Ovary (tissue), 9 donors: ENCODE results near the gene TMIGD3. TPM values are rescaled to one million over a fixed set of nuclear protein-coding genes. Genes with fewer than 3 reads are reported as not detected.

Experiments used
- DNase-seq, 5 donors: peaks; one replicate each; pipeline ENCODE4 v3.0.0-alpha.2; 2019 to 2020
- H3K27ac ChIP-seq, 2 donors: fragments of 200-600 bp; one replicate each; pipeline versions ENCODE4 v1.5.1 to v1.8.0; 2019 to 2022
- H3K27me3 ChIP-seq: fragments of 200-600 bp; one replicate; pipeline ENCODE4 v1.8.0; 2022
- H3K36me3 ChIP-seq: fragments of 200-600 bp; sonication (generic); one replicate; pipeline ENCODE4 v1.5.1; 2019
- H3K4me1 ChIP-seq: one replicate; pipeline ENCODE4 v1.8.1; 2013; ENCODE audit warnings: mild to moderate bottlenecking, moderate library complexity; ENCODE audit not compliant: insufficient read depth
- H3K4me3 ChIP-seq: fragments of 200-600 bp; sonication (generic); one replicate; pipeline ENCODE4 v1.5.1; 2017
- H3K9me3 ChIP-seq, 2 donors: fragments of 200-600 bp in 1 of 2; sonication (generic) in 1 of 2; one replicate each; pipeline versions ENCODE4 v1.5.1 to v1.8.1; 2013 to 2019; ENCODE audit warnings: mild to moderate bottlenecking in 1 of 2, moderate library complexity in 1 of 2
- CTCF ChIP-seq, 3 donors: fragments of 450-650 bp in 2 of 3; fragments of 200-600 bp in 1 of 3; IDR thresholded peaks; one replicate each; pipeline versions ENCODE4 v1.5.1 to v1.8.0; 2016 to 2022; ENCODE audit warnings: antibody characterized with exemption in 3 of 3, mild to moderate bottlenecking in 1 of 3
- EP300 ChIP-seq: sonication (generic); formaldehyde crosslinking; IDR thresholded peaks from one replicate; pipeline ENCODE4 v1.6.1; 2017; ENCODE audit warnings: antibody characterized with exemption
- POLR2A ChIP-seq: fragments of 450-650 bp; IDR thresholded peaks from one replicate; pipeline ENCODE4 v1.6.1; 2017; ENCODE audit warnings: antibody characterized with exemption, mild to moderate bottlenecking, moderate library complexity
- WGBS, 3 donors: extraction: QIAGEN DNeasy Blood & Tissue Kit in 1 of 3; methylation state at CpG; one replicate each; pipeline versions ENCODE4 v1.1.5 to v1.1.7; 2013 to 2017; 5-methylcytosine and 5-hydroxymethylcytosine counted together
- intact Hi-C, 4 donors: fragments of 100-400 bp; cut with DNase I; formaldehyde crosslinking; loops; one replicate each; pipeline versions ENCODE4 v1.11.0 to v1.15.1; 2022 to 2023
- polyA plus RNA-seq, 2 donors: library from polyadenylated mRNA; stranded (reverse); fragments of 200-250 nt in 1 of 2; fragments of 350-450 nt in 1 of 2; fragmentation: Illumina TruSeq in 1 of 2; extraction: RNeasy Lipid Tissue Mini Kit (QIAGEN cat#74804) in 1 of 2; gene quantifications; one replicate each; pipeline ENCODE4 v1.2.3, GENCODE V29; 2013 to 2014
- total RNA-seq, 7 donors: library from RNA; depleted of rRNA in 2 of 7; stranded (reverse); fragments of >200 nt in 2 of 7; fragmentation: NEBNext Ultra II Directional in 3 of 7; extraction: Animal tissue kit (Norgen Biotek cat#: 25700) in 3 of 7; gene quantifications; one replicate each; pipeline versions ENCODE4 v1.1.0 to v1.2.4, GENCODE V29; 2016 to 2023
- donor health status: DM: no; HTN: no; CAD: no; lungs with moderate emphysema.
- donor health status: DM: no; HTN: no; CAD: no.
- donor health status: Bipolar disorder and iron deficiency.
- donor health status: DM: yes; HTN: yes; CAD: no.
- donor health status: DM: no; HTN: no; CAD: no.
- donor health status: DM: yes; HTN: yes; CAD: no.

Gene TMIGD3
- total and polyA plus RNA-seq, 9 donors, result 0.78 to 3.2 (median 2.6) TPM; not detected in 2

- intact Hi-C loops, result loop anchor here in 2 of 4 donors (5.0 kb wide), 1 partner anchor 287 kb away; no protein-coding TSS in a partner anchor
- Histone ChIP-seq H3K4me3 (no peak overlapping the region), H3K27me3 (no peaks in the 10 kb centered on the region), H3K27ac (no peak overlapping the region), H3K9me3 (no peaks in the 10 kb centered on the region), H3K36me3 (no peaks in the 10 kb centered on the region), H3K4me1 (peaks cover 4% of the 10 kb centered on the region)
- 58 to 61% (median 59%) methylated on average over 1 of the region's 1 CpG for WGBS, 3 donors
- TF ChIP-seq POLR2A, result no peak
- TF ChIP-seq EP300, result no peak
- no peak for TF ChIP-seq CTCF (IDR thresholded peaks at IDR 0.05)
- DNase-seq, result no peak
Measured at GRCh38 chr1:111480674-111481073, 22.8 kb downstream of the TMIGD3 start.

GRCh38 chr1:111476761-111477309 lies 26.6 kb downstream of the TMIGD3 start:
- H3K27ac ChIP-seq, result peak overlapping the region in 1 of 2 donors; percentile 28
- peaks cover 4% of the 10 kb centered on the region for H3K4me1 ChIP-seq
- TF ChIP-seq POLR2A (no peak), CTCF (IDR thresholded peaks at IDR 0.05) (no peak)
- H3K36me3 ChIP-seq, result no peaks in the 10 kb centered on the region
- H3K27me3 ChIP-seq, result no peaks in the 10 kb centered on the region
- DNase-seq, result no peak
- H3K4me3 ChIP-seq, result no peak overlapping the region
- no peaks in the 10 kb centered on the region for H3K9me3 ChIP-seq
- WGBS, 3 donors, result 45 to 67% (median 51%) methylated on average over 2 of the region's 2 CpGs
- intact Hi-C loops, result no loop called here

GRCh38 chr1:111476214-111476613 lies 27.2 kb downstream of the TMIGD3 start:
- H3K27me3 ChIP-seq, result no peaks in the 10 kb centered on the region
- H3K27ac ChIP-seq, result no peak overlapping the region
- peaks cover 4% of the 10 kb centered on the region for H3K4me1 ChIP-seq
- no peak for DNase-seq
- no peak overlapping the region for H3K4me3 ChIP-seq
- intact Hi-C loops, result no loop called here
- H3K36me3 ChIP-seq, result no peaks in the 10 kb centered on the region
- TF ChIP-seq CTCF (IDR thresholded peaks at IDR 0.05), result no peak
- no peak for TF ChIP-seq POLR2A
- TF ChIP-seq EP300, result no peak
- H3K9me3 ChIP-seq, result no peaks in the 10 kb centered on the region

GRCh38 chr1:111475701-111476100 lies 27.7 kb downstream of the TMIGD3 start:
- WGBS, 3 donors, result 85 to 86% (median 86%) methylated on average over 5 of the region's 5 CpGs
- TF ChIP-seq POLR2A (no peak), EP300 (no peak), CTCF (IDR thresholded peaks at IDR 0.05) (no peak)
- H3K9me3 ChIP-seq, result no peaks in the 10 kb centered on the region
- peaks cover 4% of the 10 kb centered on the region for H3K4me1 ChIP-seq
- no peak overlapping the region for H3K27ac ChIP-seq
- DNase-seq, result no peak
- H3K4me3 ChIP-seq, result no peak overlapping the region
- no peaks in the 10 kb centered on the region for H3K27me3 ChIP-seq
- intact Hi-C loops, result no loop called here
- H3K36me3 ChIP-seq, result no peaks in the 10 kb centered on the region
